ENCODE measurements around the gene ITGAX. TPM values are rescaled to one million over a fixed set of nuclear protein-coding genes. Genes with fewer than 3 reads are reported as not detected.

ITGAX gene
- total and polyA plus RNA-seq, 10 donors = 8.9 to 330 (median 123) TPM

- peaks cover 0 to 39% (median 12%) of the 10 kb centered on the region in 6 donors for H3K4me1 ChIP-seq
- H3K27me3 ChIP-seq (replicated peaks in 1 of 7) = peaks cover 0 to 41% (median 0%) of the 10 kb centered on the region in 7 donors
- H3K9me3 ChIP-seq = peaks cover 0 to 9% (median 0%) of the 10 kb centered on the region in 8 donors
- no peak overlapping the region for H3K4me3 ChIP-seq
- TF ChIP-seq CTCF (IDR thresholded peaks at IDR 0.05 in 8 of 11, conservative IDR thresholded peaks at IDR 0.05 in 3 of 11) (no peak), POLR2A (IDR thresholded peaks at IDR 0.05) (no peak), POLR2AphosphoS5 (IDR thresholded peaks at IDR 0.05) (no peak)
- WGBS, 5 donors = 76 to 89% (median 81%) methylated on average over 7 to 18 of the region's 18 CpGs
- peak; percentile 69 for DNase-seq
- no peaks in the 10 kb centered on the region for H3K36me3 ChIP-seq
- intact Hi-C loops (cut with DNase I; ENCODE audit: low total_unique reads) = no loop called here
- peak overlapping the region in 1 of 8 donors; percentile 2 for H3K27ac ChIP-seq
These were observed 42.2 kb downstream of the ITGAX start for GRCh38 chr16:31397096-31397660.

- TF ChIP-seq POLR2AphosphoS5 (IDR thresholded peaks at IDR 0.05) = no peak
- intact Hi-C loops (cut with DNase I; ENCODE audit: low total_unique reads) = no loop called here
- 86 to 94% (median 92%) methylated on average over 5 to 9 of the region's 9 CpGs for WGBS, 5 donors
These were observed 42.7 kb downstream of the ITGAX start for GRCh38 chr16:31397701-31398100.

GRCh38 chr16:31400191-31400590 is 45.2 kb downstream of the ITGAX start:
- TF ChIP-seq POLR2AphosphoS5 (IDR thresholded peaks at IDR 0.05) (peak; percentile 36 to 61 (median 42)), CTCF (IDR thresholded peaks at IDR 0.05 in 8 of 11, conservative IDR thresholded peaks at IDR 0.05 in 3 of 11) (no peak)
- intact Hi-C loops (cut with DNase I; ENCODE audit: low total_unique reads) = no loop called here
- Histone ChIP-seq H3K27ac (peak overlapping the region in 4 of 8 donors; percentile 2 to 66 (median 44)), H3K36me3 (no peaks in the 10 kb centered on the region), H3K27me3 (replicated peaks in 1 of 7) (peaks cover 0 to 20% (median 0%) of the 10 kb centered on the region in 7 donors), H3K9me3 (peaks cover 0 to 9% (median 0%) of the 10 kb centered on the region in 8 donors), H3K4me3 (peak overlapping the region in 1 of 8 donors; percentile 11), H3K4me1 (peaks cover 0 to 39% (median 12%) of the 10 kb centered on the region in 6 donors)
- 28 to 54% (median 31%) methylated on average over 2 of the region's 2 CpGs for WGBS, 5 donors
- DNase-seq = peak; percentile 83

More at GRCh38 chr16:31397701-31398100, 42.7 kb downstream of the ITGAX start:
- Histone ChIP-seq H3K4me1 (peaks cover 0 to 39% (median 12%) of the 10 kb centered on the region in 6 donors), H3K36me3 (no peaks in the 10 kb centered on the region), H3K27me3 (replicated peaks in 1 of 7) (peaks cover 0 to 41% (median 0%) of the 10 kb centered on the region in 7 donors), H3K9me3 (peaks cover 0 to 9% (median 0%) of the 10 kb centered on the region in 8 donors), H3K4me3 (no peak overlapping the region), H3K27ac (peak overlapping the region in 1 of 8 donors; percentile 2)
- DNase-seq = peak; percentile 62

GRCh38 chr16:31401436-31401835 is 46.5 kb downstream of the ITGAX start:
- TF ChIP-seq POLR2A (IDR thresholded peaks at IDR 0.05) (no peak), CTCF (IDR thresholded peaks at IDR 0.05 in 8 of 11, conservative IDR thresholded peaks at IDR 0.05 in 3 of 11) (no peak), POLR2AphosphoS5 (IDR thresholded peaks at IDR 0.05) (no peak)
- Histone ChIP-seq H3K9me3 (peaks cover 0 to 9% (median 0%) of the 10 kb centered on the region in 8 donors), H3K36me3 (no peaks in the 10 kb centered on the region), H3K4me1 (peaks cover 0 to 39% (median 10%) of the 10 kb centered on the region in 6 donors), H3K27me3 (replicated peaks in 1 of 7) (peaks cover 0 to 9% (median 0%) of the 10 kb centered on the region in 7 donors), H3K4me3 (no peak overlapping the region), H3K27ac (no peak overlapping the region)
- intact Hi-C loops (cut with DNase I; ENCODE audit: low total_unique reads) = no loop called here
- no peak for DNase-seq
- 79 to 87% (median 83%) methylated on average over 6 to 11 of the region's 11 CpGs for WGBS, 5 donors
